ENCODE measurements around the gene SEMA3E. TPM values are rescaled to one million over a fixed set of nuclear protein-coding genes. Genes with fewer than 3 reads are reported as not detected.

Gene SEMA3E
- total and polyA plus RNA-seq, 9 of the 15 experiments (the other 6 are each of a cell fraction or from before 2014, with no cell fraction given) = 0.01 to 1.4 (median 0.14) TPM; not detected in 2

GRCh38 chr7:83524277-83525075, 124.5 kb downstream of the SEMA3E start:
- DNase-seq (ENCODE audit: extremely low read depth in 1 of 4, low spot score in 3 of 4) = no peak
- H3K4me2 ChIP-seq (ENCODE audit: insufficient read depth, low read length) = no peak overlapping the region
- no peaks in the 10 kb centered on the region for H3K9me1 ChIP-seq (ENCODE audit: control insufficient read depth, insufficient read depth, low read length)
- in situ Hi-C loops (cut with MboI) (loop anchor here (25.0 kb wide), 1 partner anchor 1913 kb away; no protein-coding TSS in a partner anchor), intact Hi-C loops (cut with micrococcal nuclease) (no loop called here)
- H3K27ac ChIP-seq (ENCODE audit: extremely low read depth, low read depth, low read length) = no peak overlapping the region
- ATAC-seq = no peak
- no peaks in the 10 kb centered on the region for H3K9me3 ChIP-seq (replicated peaks; ENCODE audit: control insufficient read depth, insufficient read depth, low read depth, low read length)
- ChIA-PET POLR2A (no interaction called here), CTCF (ENCODE audit: low intra/inter-chr PET ratio) (no interaction called here)
- no peaks in the 10 kb centered on the region for H3K36me3 ChIP-seq (ENCODE audit: control insufficient read depth, insufficient read depth, low read length)
- H3K9ac ChIP-seq (ENCODE audit: insufficient read depth in 1 of 2, low read depth in 2 of 2, low read length in 2 of 2) = no peak overlapping the region
- H3K27me3 ChIP-seq (ENCODE audit: control insufficient read depth in 2 of 2, insufficient read depth in 2 of 2, low read length in 2 of 2) = no peaks in the 10 kb centered on the region
- H3K4me3 ChIP-seq = no peak overlapping the region
- H4K20me1 ChIP-seq (replicated peaks; ENCODE audit: control insufficient read depth, insufficient read depth, low read length) = no peaks in the 10 kb centered on the region
- whole genome bisulfite sequencing (ENCODE audit: insufficient coverage, low coverage, missing lambda C conversion rate) = 0% methylated on average over 4 of the region's 4 CpGs
- no peaks in the 10 kb centered on the region for H3K79me2 ChIP-seq (ENCODE audit: control insufficient read depth, insufficient read depth, low read length)
- no peak for FAIRE-seq
- H2AFZ ChIP-seq (ENCODE audit: low read depth, low read length) = no peak overlapping the region
- BruUV-seq (replicated peaks) = no TSS peak
- no peaks in the 10 kb centered on the region for H3K4me1 ChIP-seq (replicated peaks in 1 of 2; ENCODE audit: control insufficient read depth in 2 of 2, insufficient read depth in 2 of 2, low read length in 2 of 2)
- TF ChIP-seq ZNF561 (CRISPR knock-in tag; conservative IDR thresholded peaks at IDR 0.05) = no peak
- TF ChIP-seq RNF219 (CRISPR knock-in tag; IDR thresholded peaks at IDR 0.05) = no peak
- TF ChIP-seq, protein P1, sequence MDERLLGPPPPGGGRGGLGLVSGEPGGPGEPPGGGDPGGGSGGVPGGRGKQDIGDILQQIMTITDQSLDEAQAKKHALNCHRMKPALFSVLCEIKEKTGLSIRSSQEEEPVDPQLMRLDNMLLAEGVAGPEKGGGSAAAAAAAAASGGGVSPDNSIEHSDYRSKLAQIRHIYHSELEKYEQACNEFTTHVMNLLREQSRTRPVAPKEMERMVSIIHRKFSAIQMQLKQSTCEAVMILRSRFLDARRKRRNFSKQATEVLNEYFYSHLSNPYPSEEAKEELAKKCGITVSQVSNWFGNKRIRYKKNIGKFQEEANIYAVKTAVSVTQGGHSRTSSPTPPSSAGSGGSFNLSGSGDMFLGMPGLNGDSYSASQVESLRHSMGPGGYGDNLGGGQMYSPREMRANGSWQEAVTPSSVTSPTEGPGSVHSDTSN (CRISPR knock-in tag; IDR thresholded peaks at IDR 0.05; ENCODE audit: low read depth) = no peak
- TF ChIP-seq, protein P1 (tag; conservative IDR thresholded peaks at IDR 0.05; ENCODE audit: low read depth) = no peak
- TF ChIP-seq, protein P2, sequence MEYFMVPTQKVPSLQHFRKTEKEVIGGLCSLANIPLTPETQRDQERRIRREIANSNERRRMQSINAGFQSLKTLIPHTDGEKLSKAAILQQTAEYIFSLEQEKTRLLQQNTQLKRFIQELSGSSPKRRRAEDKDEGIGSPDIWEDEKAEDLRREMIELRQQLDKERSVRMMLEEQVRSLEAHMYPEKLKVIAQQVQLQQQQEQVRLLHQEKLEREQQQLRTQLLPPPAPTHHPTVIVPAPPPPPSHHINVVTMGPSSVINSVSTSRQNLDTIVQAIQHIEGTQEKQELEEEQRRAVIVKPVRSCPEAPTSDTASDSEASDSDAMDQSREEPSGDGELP (CRISPR knock-in tag; IDR thresholded peaks at IDR 0.05; ENCODE audit: borderline replicate concordance) = no peak
- no peak for TF ChIP-seq FUS (optimal IDR thresholded peaks at IDR 0.05; ENCODE audit: low read depth, low read length)
- TF ChIP-seq, protein P3, sequence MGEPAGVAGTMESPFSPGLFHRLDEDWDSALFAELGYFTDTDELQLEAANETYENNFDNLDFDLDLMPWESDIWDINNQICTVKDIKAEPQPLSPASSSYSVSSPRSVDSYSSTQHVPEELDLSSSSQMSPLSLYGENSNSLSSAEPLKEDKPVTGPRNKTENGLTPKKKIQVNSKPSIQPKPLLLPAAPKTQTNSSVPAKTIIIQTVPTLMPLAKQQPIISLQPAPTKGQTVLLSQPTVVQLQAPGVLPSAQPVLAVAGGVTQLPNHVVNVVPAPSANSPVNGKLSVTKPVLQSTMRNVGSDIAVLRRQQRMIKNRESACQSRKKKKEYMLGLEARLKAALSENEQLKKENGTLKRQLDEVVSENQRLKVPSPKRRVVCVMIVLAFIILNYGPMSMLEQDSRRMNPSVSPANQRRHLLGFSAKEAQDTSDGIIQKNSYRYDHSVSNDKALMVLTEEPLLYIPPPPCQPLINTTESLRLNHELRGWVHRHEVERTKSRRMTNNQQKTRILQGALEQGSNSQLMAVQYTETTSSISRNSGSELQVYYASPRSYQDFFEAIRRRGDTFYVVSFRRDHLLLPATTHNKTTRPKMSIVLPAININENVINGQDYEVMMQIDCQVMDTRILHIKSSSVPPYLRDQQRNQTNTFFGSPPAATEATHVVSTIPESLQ (CRISPR knock-in tag; IDR thresholded peaks at IDR 0.05) = no peak
- TF ChIP-seq, protein P4, sequence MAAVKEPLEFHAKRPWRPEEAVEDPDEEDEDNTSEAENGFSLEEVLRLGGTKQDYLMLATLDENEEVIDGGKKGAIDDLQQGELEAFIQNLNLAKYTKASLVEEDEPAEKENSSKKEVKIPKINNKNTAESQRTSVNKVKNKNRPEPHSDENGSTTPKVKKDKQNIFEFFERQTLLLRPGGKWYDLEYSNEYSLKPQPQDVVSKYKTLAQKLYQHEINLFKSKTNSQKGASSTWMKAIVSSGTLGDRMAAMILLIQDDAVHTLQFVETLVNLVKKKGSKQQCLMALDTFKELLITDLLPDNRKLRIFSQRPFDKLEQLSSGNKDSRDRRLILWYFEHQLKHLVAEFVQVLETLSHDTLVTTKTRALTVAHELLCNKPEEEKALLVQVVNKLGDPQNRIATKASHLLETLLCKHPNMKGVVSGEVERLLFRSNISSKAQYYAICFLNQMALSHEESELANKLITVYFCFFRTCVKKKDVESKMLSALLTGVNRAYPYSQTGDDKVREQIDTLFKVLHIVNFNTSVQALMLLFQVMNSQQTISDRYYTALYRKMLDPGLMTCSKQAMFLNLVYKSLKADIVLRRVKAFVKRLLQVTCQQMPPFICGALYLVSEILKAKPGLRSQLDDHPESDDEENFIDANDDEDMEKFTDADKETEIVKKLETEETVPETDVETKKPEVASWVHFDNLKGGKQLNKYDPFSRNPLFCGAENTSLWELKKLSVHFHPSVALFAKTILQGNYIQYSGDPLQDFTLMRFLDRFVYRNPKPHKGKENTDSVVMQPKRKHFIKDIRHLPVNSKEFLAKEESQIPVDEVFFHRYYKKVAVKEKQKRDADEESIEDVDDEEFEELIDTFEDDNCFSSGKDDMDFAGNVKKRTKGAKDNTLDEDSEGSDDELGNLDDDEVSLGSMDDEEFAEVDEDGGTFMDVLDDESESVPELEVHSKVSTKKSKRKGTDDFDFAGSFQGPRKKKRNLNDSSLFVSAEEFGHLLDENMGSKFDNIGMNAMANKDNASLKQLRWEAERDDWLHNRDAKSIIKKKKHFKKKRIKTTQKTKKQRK (IDR thresholded peaks at IDR 0.05; ENCODE audit: borderline replicate concordance, low read depth, low read length) = no peak
